Raji (cell line): ENCODE data around the gene ELP2.

ENCODE experiments used
- POLR2A ChIP-seq: IDR thresholded peaks from 2 replicates; pipeline ENCODE4 v1.6.1; 2011; ENCODE audit warnings: low read depth, low read length, control low read depth; ENCODE audit not compliant: insufficient read depth

Gene ELP2

GRCh38 chr18:36139245-36139644 lies 9.5 kb downstream of the ELP2 start:
- TF ChIP-seq POLR2A: no peak

GRCh38 chr18:36141576-36141975 lies 11.9 kb downstream of the ELP2 start:
- TF ChIP-seq POLR2A: no peak

GRCh38 chr18:36142751-36143150 lies 13.1 kb downstream of the ELP2 start:
- no peak for TF ChIP-seq POLR2A

GRCh38 chr18:36143391-36143790 lies 13.7 kb downstream of the ELP2 start:
- TF ChIP-seq POLR2A: no peak

- TF ChIP-seq POLR2A: no peak
Observed at GRCh38 chr18:36149514-36150289, 20.0 kb downstream of the ELP2 start.

- no peak for TF ChIP-seq POLR2A
Observed at GRCh38 chr18:36152781-36153180, 23.1 kb downstream of the ELP2 start.

GRCh38 chr18:36153203-36153602 lies 23.5 kb downstream of the ELP2 start:
- no peak for TF ChIP-seq POLR2A

- no peak for TF ChIP-seq POLR2A
Observed at GRCh38 chr18:36153771-36154170, 24.1 kb downstream of the ELP2 start.

GRCh38 chr18:36155851-36156757 lies 26.4 kb downstream of the ELP2 start:
- no peak for TF ChIP-seq POLR2A

GRCh38 chr18:36157441-36157840 lies 27.7 kb downstream of the ELP2 start:
- TF ChIP-seq POLR2A: no peak

- no peak for TF ChIP-seq POLR2A
Observed at GRCh38 chr18:36158266-36158867, 28.7 kb downstream of the ELP2 start.

- TF ChIP-seq POLR2A: no peak
Observed at GRCh38 chr18:36160959-36161371, 31.3 kb downstream of the ELP2 start.

- no peak for TF ChIP-seq POLR2A
Observed at GRCh38 chr18:36162981-36163380, 33.3 kb downstream of the ELP2 start.

GRCh38 chr18:36167692-36168218 lies 38.1 kb downstream of the ELP2 start:
- TF ChIP-seq POLR2A: no peak

GRCh38 chr18:36169938-36170337 lies 40.2 kb downstream of the ELP2 start:
- no peak for TF ChIP-seq POLR2A
